DND-41 (cell line): ENCODE measurements around the gene FUT3.
"Not testable (repeated sequence)": the region's sequence is repeated elsewhere in the genome, so short reads cannot be mapped to it uniquely, and the experiment has no call there.

ENCODE experiments used
- CTCF ChIP-seq: IDR thresholded peaks from 2 replicates; pipeline ENCODE4 v1.5.1; 2012; ENCODE audit warnings: borderline replicate concordance, low read length, moderate library complexity, mild to moderate bottlenecking; ENCODE audit not compliant: poor library complexity, severe bottlenecking; ENCODE audit errors: extremely low read depth
- EZH2 ChIP-seq: IDR thresholded peaks from 3 replicates; pipeline ENCODE4 v1.6.1; 2012; ENCODE audit warnings: borderline replicate concordance, low read depth, mild to moderate bottlenecking, moderate library complexity, low read length, inconsistent platforms; ENCODE audit not compliant: severe bottlenecking

- TF ChIP-seq CTCF, EZH2: not testable (repeated sequence)
Measured at GRCh38 chr19:5874496-5874895, 23.2 kb upstream of the FUT3 start.
